COLO668 (cell line): ENCODE results near the gene RRBP1.

ENCODE experiments used
- DNase-seq: peaks from one replicate; lab custom pipeline; 2025; ENCODE audit not compliant: unreplicated experiment; lab: John Stamatoyannopoulos, UW

RRBP1 gene

DNA sequence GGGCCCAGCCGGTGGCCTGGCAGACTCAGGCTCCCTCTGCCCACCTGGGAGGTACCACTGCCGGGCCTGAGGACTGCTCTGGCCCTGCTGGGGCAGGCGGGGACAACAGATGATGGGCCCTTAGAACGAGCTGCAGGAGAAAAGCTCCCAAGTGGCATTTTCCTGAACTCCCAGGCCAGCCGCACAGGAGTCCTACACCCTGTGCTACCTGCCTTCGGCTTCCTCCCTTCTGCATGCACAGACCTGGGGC is 70.8 kb downstream of the RRBP1 start:
- DNase-seq: peak; percentile 28

DNA sequence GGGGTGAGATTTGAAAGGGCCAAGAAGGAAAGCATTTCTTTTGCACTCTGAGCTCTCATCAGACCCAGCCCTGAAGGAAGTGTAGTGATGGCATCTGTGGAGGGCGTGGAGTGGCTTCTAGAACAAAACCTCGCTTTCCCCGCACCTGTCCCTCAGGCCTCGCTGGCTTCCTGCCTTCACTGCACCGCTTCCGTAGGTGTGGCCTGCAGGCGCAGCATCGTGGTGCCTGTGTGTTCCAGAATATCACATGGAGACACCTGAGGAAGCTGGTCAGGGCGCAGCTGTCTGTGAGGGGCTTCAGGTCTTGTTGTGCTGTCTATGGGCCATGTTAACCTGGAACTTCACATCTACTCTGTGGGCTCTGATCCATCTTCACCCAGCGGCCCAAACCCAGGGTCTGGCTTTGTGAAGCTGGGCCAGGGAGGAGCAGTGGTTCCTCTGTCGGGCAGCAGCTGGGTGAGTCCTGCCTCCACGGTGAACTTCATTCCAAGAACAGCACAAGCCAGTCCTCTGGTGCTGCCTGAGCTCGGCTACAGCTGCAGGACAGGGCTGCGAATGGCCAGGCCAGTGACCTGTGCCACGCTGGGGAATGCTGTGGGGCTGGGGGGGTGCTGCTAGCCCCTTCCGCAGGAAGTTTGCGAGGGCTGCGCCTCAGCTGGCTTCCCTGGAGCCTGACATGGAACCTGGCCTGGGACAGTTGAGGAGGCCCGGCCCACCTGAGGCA is 71.3 kb downstream of the RRBP1 start:
- DNase-seq: peak; percentile 30

DNA sequence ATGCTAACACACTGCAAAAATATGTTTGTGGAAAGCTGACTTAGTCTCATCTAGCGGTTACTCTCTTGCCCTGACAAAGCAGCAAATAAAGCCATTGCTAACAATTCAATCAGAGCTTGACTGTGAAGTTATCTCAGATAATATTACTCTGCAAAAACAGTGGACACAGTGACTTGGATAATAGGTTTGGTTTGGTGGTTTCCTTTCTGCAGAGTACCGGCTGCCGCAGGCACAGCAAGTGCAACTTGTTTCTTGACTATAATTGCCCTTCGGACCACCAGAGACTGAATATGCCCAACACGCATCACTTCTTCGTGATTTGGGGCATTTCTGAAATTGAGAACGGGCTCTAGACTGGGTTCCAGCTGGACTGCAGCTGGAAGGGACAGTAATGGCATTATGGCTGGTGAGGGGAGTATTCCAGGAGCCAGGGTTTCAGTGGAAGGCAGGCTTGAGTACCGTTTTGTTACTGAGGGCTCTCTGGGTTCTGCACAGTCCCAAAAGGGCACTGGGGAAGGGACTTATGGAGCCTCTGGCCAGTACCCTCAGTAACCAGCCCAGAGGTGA is 72.1 kb downstream of the RRBP1 start:
- DNase-seq: no peak

DNA sequence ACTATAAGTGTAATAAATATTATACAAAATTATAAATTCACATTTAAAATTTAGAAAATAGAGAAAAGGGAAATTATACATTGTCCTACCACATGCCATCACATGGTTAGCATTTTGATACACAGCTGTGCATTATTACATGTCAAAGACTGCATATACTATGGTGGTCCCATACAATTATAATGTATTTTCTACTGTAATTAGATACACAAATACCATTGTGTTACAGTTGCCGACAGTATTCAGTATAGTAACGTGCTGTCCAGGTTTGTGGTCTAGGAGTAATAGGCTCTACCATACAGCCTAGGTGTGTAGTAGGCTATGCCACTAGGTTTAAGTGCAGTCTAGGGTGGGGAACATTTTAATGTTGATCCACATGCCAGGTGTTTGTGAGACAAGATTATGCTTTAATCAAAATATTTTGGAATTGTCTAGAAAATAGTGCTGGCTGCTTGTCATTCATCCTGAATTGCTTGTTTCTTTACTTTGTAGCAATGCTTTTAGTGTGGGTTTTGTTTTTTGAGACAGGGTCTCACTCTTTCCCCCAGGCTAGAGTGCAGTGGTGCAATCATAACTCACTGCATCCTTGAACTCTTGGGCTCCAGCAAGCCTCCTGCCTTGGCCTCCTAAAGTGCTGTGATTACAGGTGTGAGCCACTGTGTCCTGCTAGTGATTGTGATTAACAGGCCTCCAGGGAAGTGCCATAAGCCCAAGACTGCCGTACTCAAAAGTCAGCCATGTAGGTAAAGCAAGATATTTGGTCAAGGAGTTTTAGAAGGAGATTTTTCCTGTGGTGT is 73.1 kb downstream of the RRBP1 start:
- DNase-seq: no peak

DNA sequence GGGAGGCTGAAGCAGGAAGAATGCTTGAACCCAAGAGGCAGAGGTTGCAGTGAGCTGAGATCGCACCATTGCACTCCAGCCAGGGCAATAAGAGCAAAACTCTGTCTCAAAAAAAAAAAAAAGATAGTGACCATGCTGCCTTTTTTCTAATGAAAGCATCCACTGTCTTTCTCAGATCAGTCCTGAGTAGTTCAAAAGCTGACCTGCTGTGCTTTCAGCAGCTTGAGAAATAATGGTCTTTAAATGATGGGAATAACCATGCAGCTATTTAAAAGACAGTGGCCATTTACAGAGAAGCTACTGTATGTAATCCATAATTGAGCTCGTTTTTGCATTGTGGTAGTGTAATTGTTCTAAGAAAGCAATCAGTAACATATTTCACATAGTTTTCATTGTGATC is 76.0 kb downstream of the RRBP1 start:
- no peak for DNase-seq

DNA sequence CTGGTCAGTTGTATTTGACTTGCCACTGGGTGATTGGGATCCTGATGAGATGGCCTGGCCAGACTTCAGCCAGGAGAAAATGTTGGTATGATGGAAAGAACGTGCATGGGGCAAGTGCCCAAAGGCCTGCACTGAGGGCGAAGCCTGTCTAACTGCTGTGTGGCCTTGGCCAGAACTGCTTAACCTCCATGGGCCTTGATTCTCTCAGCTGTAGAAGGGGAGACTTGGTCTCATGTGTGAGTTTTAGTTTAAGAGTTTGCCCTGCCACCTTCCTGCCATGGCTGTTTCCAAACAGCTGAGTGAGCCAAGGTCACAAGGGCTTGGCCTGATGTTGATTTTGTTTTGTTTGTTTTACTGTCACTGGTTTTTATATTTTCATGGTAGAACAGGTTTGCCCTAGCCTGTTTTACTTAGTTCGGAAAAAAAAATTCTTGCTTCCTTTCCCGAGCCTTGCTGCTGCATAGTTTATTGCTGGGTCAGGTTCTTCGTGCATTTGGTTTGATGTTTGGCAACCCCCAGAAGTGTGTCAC is 76.8 kb downstream of the RRBP1 start:
- DNase-seq: no peak

DNA sequence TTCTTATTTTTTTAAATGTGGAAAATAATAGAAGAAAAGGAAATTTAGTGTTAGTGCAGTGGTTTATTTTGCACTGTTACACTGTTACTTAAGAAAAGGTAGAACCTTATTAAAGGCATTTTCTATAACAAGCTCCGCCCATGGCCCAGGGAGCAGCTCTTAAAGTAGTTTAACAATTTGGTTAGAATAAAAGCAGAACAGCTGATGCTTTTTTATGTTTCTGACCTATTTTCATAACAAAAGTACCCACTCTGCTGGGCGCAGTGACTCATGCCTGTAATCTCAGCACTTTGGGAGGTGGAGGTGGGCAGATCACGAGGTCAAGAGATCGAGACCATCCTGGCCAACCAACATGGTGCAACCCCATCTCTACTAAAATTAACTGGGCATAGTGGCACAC is 79.5 kb downstream of the RRBP1 start:
- no peak for DNase-seq

DNA sequence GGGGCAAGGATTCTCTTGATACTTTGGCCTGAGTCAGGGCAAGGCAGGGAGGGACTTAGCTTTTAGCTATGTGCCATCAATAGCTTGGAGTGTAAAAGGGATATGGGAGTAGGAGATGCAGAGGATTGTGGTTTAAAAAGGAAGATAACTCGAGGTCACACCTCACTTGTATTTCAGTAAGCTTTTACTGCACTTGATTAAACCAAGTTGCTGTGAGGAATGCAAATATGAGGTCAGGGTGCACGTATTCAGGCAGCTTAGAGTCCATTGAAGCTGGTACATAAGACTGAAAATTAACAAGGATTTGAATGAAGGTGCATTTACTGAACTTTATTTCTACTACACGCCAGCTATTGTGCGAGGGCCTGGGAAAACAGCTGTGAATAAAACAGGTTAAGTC is 80.1 kb downstream of the RRBP1 start:
- no peak for DNase-seq

DNA sequence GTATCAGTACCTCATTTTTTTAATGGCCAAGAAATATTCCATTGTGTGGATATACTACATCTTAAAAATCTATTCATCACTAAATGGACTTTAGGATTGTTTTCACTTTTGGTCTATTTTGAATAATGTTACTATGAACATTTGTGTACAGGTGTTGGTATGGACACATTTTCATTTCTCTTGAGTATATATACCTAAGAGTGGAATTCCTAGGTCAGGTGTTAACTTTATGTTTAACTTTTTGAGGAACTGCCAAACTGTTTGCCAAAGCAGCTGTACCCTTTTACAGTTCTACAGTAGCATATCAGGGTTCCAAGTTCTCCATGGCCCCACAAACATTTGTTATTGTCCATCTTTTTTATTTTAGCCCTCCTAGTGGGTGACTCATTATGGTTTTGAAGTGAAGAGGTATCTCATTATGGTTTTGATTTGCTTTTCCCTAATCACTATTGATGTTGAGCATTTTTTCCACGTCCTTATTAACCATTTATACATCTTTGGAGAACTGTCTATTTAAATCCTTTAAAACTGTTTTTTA is 84.0 kb downstream of the RRBP1 start:
- DNase-seq: no peak

DNA sequence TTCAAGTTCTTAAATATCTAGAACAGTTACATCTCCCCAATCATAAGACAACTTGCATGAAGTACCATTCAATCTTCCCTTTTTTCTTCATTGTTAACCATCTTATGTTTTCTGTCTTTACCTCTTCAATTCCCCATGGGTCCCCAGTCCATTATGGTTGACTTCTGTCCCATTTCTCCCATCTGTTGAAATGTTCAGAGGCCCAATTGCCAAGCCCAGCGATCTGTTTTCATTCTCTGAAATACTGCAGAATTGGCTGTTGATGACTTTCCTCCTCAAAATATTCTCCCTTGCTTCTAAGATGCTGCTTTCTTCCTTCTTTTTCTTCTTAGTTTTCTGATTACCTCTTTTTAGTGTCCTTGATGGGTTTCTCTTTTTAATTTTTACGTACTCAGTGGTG is 86.2 kb downstream of the RRBP1 start:
- no peak for DNase-seq

DNA sequence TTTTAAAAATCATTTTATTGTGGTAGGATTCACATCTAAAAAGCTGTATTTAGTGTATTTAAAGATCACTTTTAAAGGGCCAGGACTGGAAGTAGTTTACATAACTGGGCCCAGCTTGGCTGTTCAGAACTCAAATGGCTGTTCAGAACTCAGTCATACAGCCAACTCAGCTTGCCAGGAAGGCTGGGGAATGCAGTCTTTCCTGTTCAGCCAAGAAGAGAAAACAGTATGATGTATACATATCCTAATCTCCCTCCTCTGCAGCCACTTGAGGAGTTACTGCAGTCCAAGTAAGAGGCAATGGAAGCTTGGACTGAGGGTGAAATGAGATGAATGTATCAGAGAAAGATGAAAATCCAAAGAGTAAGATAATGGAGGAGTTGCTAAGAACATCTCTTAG is 87.6 kb downstream of the RRBP1 start:
- no peak for DNase-seq

DNA sequence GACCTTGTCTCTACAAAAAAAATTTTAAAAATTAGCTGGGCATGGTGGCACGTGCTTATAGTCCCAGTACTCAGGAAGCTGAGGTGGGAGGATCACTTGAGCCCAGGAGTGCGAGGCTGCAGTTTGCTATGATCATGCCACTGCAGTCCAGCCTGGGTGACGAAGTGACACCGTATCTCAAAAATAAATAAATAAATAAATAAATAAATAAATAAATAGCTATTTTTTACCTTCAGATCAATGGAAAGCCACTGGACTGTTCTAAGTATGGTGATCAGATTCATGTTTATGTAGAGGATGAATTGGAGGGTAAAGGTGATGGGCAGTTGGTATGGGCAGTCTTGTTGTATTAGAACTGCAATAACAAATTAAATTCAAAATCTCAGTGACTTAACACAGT is 88.1 kb downstream of the RRBP1 start:
- no peak for DNase-seq

DNA sequence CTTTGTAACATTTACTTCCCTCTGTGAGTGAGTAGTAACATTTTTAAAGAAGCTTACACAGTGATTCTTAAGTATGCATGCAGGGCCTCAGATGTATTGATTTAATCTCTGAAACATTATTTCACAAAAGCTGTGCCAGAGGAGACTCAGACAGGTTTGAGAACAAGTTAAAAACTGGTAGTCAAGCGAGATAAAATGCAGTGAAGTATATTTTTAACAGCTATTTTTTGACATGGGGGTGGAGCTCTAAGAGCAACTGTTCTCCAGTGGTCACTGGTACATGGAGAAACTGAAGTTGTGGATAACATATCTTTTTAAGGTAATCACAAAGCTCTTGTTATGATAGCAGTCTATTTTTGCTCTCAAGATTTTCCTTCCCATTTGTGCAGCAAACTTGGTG is 91.8 kb downstream of the RRBP1 start:
- no peak for DNase-seq

DNA sequence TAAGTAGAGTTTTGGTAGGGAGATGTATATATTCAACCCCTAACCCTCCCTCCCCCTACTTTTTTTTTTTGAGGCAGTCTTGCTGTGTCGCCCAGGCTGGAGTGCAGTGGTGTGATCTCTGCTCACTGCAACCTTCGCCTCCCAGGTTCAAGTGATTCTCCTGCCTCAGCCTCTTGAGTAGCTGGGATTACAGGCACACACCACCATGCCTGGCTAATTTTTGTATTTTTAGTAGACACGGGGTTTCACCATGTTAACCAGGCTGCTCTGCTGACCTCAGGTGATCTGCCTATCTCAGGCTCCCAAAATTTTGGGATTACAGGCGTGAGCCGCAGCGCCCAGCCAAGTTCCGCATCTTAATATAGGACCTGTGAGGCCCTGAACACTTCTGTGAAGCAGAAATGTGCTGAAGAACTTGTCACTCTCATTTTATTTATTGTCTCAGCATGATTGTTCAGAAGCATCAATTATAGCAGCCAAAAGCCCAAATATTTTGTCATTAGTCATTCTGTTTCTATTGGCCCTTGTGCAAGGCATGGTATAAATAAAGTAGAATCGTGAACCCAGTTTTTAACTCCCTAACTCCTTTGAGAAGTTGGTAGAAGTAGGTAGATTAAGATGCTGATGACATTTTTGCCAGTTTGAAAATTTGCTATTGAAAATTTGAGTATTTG is 92.7 kb downstream of the RRBP1 start:
- DNase-seq: no peak

DNA sequence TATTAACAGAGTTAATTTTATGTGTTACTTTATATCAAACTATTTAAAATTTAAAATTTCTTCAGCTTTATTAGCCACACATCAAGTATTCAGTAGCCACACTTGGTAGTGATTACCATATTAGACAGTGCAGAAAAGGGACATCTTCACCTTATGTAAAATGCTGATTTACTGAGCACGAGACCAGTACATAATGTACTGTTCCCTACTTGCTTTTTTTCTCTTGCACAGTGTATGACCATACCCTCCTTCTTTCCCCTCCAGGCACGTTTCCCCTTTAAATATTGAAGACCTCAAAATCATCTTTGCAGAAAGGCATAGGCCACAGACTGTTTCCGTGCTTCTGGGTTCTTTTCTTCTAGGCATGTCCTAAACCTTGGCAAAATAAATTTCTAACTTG is 94.2 kb downstream of the RRBP1 start:
- no peak for DNase-seq

DNA sequence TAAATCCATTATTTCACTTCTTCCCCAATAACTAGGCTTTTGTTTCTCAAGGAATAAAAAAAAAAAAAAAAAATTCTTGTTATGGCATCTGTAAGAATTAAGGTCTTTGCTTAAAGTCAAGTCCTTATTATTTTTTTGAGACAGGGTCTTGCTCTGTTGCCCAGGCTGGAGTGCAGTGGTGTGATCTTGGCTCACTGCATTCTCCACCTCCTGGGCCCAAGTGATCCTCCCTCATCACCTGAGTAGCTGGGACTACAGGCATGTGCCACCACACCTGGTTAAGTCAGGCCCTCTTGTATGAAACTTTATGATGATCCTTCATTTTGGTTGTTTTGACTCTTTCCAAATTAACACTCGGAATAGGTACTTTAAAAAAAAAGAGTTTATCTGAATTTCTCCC is 94.9 kb downstream of the RRBP1 start:
- DNase-seq: no peak

DNA sequence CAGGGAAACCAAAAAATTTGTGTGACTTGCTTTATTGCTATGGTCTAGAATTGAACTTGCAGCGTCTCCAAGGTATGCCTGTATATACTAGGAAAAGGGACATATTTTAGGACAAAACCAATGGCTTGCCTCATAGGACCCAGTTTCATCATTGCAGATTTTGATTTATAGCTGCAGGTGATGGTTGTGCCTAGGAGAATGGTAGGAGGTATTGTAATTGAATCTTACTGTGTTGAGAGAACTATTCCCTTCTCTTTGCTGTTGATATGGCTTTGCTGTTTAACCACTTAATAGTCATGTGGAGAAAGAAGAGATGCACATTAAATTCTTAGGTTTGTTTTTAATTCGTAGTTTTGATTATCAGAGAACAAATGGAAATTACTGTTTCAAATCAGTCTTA is 95.8 kb downstream of the RRBP1 start:
- DNase-seq: no peak

DNA sequence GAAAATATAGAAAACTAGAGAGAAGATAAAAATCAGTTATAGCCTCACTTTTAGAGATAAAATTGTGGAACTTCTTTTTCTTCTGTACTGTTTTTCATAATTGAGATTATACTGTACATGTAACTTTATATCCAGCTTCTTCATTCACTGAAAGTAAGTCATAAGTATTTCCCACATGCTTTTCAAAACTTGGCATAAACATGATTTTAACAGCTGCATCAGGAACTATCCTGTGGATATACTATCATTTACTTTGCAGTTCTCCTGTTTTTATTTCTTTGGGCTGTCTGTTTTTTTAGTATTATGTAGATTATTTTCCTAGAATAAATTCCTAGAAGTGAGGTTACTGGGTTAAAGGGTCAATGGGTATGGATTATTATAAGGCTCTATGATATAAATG is 97.4 kb downstream of the RRBP1 start:
- no peak for DNase-seq

DNA sequence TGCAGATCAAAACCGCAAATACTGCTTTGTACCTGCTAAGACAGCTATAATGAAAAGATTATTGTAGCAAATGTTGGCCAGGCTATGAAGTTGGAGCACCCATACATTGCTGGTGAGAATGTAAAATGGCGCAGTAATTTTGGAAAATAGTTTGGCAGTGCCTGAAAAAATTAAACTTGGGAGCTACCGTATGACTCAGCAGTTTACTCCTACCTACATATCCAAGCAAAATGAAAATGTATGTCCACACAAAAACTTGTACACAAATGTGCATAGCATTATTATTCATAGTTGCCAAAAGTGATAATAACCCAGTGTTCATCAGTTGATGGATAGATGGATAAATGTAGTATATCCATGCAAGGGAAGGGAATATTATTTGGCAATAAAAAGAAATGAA is 98.9 kb downstream of the RRBP1 start:
- no peak for DNase-seq

DNA sequence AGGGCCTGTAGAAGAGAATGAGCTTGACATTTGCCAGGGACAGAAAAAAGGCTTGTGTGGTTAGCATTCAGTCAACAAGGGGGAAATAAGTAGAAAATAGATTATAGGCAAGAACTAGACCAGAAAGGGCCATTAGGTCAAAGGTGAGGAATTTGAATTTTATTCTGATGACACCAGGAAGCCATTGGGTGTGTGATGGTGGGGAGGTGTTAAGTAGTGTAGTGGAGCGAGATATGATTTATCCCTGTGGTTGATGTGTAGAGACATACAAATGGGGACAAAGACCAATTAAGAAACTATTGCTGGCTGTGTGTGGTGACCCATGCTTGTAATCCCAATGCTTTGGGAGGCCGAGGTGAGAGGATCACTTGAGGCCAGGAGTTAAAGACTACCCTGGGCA is 101.1 kb downstream of the RRBP1 start:
- no peak for DNase-seq

DNA sequence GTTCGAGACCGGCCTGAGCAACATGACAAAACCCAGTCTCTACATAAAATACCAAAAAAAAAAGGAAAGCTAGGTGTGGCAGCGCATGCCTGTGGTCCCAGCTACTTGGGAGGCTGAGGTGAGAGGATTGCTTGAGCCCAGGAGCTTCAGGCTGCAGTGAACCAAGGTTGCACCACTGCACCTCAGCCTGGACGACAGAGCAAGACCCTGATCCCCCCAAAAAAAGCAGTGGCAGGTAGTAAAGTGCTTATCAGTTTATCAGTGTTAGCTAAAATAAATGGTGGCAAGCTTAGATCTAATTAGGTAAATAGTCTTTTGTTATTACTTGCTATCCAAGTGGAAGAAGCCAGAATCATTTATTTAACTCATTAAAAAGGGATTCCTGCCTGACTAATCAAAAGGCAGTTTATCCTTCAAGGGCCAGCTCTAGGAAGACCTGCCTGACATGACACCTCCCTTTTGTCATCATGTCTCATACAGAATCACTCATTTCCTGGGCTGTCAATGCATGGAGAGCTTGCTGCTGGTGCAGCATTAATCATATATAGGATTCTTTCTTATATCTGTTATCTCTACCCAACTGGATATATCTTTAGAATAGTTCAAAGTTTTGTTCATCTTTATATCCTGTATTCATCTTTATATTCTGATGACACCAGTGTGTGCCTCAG is 102.5 kb downstream of the RRBP1 start:
- DNase-seq: no peak
